Raji (cell line): ENCODE measurements around the gene KCTD18.

ENCODE experiments used
- POLR2A ChIP-seq: IDR thresholded peaks from 2 replicates; pipeline ENCODE4 v1.6.1; 2011; ENCODE audit warnings: low read depth, low read length, control low read depth; ENCODE audit not compliant: insufficient read depth

Gene KCTD18

GRCh38 chr2:200470230-200470629, 39.6 kb downstream of the KCTD18 start:
- no peak for TF ChIP-seq POLR2A

- TF ChIP-seq POLR2A = no peak
Observed at GRCh38 chr2:200469708-200470211, 40.1 kb downstream of the KCTD18 start.

- no peak for TF ChIP-seq POLR2A
Observed at GRCh38 chr2:200467806-200468681, 41.8 kb downstream of the KCTD18 start.

GRCh38 chr2:200466425-200467418, 43.1 kb downstream of the KCTD18 start:
- TF ChIP-seq POLR2A = no peak

DNA sequence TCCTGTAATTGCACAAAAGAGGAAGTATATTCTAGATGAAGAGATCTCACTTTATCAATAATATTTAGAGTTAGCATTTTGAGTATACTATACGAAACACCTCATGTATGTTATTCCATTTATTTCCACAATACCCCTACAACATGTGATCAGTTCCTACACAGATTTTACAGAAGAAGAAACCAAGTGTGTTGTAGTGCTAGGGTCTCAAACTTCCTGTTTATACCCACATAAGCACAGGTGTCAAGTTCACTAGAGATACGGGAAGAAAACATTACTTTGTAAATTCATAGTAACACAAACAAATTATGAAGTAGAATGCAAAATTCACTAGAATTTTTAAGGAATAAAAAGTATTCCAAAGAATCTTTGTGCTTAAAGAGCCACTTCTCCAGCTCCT, 46.4 kb downstream of the KCTD18 start:
- TF ChIP-seq POLR2A = no peak

DNA sequence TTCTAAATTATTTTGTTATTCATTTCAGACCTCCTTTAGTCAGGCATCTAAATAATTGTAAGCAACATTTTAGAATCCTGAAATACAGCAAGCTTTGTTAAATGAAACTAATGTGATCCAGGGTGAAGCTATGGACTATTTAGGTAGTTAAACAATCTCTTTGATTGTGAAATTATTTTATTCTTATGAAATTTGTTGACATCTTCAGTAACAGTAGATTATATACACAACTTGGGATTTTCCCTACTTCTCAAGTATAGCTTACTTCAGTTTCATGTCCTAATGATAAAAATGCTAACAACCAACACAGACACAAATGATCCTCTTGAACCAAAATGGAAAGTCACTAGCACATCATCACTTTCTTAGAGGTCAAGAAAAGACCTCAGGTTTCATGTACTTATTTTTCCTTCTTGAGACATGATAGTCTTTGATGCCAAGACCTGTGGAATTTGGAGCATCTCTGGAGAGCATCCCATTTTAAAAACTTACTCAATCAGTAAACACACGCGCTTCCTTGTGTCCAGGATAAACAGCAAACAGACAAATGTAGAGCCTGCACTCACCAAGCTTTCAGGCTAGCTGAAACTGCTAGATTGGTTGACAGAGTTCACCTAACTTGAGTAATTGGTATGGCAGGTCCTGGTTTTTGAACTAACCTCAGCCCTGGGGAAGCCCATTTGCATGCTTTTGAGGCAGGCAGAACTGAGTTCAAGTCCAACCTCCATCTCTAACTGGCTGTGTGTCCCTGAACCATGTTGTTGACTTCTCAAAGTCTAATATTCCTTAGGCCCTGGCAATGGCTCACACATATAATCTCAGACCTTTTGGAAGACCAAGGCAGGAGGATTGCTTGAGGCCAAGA, 47.8 kb downstream of the KCTD18 start:
- TF ChIP-seq POLR2A = no peak

DNA sequence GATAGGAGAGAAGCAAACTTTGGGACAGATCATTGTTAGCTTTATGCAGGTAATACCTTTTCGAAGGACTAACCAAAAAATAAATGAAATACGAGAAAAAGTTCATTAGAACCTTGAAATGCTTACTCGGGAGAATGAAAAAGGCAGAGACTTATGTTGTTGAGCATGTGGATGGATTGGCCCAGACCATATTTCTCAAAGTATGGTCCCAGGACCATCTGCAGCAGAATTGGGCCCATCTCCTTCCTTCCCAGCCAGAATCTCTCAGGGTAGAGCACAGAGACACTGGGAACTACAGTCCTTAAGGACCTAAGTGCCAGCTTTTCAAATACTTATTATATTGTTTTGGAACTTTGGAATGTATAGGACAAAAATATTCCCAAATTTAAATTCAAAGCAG, 50.8 kb downstream of the KCTD18 start:
- no peak for TF ChIP-seq POLR2A

GRCh38 chr2:200456567-200456966, 53.3 kb downstream of the KCTD18 start:
- no peak for TF ChIP-seq POLR2A

DNA sequence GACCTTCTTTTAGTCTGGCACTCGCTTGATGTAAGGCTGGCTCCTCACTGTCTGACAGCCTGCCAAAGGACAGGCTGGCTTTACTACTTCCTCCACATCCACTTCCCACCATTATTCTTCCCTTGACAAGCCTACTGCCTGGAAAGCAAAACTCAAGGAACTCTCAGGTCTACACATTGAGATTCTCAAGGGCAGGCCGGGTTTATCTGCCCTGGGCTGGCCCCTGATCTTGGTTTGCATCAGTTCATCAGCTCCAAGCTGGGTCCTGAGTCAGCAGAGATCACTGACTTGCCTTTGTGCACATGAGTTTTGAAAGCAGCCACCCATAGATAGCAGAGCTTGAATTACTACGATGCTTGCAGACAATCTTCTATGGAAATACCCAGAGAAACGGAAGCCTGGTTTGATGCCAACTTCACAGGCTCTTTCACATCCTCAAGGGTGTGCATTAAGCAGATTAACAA, 53.9 kb downstream of the KCTD18 start:
- TF ChIP-seq POLR2A = no peak

GRCh38 chr2:200454927-200455801, 54.7 kb downstream of the KCTD18 start:
- no peak for TF ChIP-seq POLR2A

DNA sequence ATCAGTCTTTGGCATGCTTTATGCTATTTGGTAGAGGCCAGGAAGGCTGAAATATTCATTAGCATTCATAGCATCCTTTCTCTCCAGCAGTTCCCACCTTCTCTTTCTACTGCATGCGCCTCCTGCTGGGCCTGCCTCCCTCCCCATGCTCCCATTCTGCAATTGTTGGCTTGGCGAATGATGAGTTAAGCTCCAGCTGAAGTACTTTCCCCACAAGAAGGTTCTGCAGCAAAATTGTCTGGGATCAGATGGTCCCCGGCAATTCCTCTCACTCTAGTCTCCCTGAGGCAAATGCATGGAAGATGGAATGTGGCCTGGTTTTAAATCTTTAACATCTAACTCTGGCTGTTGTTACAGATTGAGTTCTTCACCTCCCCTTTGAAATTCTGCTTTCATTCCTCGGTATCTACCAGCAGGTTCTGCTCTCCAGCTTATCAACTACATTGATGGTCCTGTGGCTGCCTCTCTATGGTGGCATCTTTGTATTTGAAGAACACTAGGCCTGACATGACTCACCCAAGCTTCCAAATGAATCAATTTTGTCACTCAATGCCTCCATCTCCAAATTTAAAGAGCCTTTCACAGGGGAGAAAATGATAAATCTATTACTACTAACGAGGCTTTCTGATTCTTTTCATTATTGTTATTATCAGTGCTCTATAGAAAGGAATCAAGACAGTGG, 55.9 kb downstream of the KCTD18 start:
- TF ChIP-seq POLR2A = no peak

DNA sequence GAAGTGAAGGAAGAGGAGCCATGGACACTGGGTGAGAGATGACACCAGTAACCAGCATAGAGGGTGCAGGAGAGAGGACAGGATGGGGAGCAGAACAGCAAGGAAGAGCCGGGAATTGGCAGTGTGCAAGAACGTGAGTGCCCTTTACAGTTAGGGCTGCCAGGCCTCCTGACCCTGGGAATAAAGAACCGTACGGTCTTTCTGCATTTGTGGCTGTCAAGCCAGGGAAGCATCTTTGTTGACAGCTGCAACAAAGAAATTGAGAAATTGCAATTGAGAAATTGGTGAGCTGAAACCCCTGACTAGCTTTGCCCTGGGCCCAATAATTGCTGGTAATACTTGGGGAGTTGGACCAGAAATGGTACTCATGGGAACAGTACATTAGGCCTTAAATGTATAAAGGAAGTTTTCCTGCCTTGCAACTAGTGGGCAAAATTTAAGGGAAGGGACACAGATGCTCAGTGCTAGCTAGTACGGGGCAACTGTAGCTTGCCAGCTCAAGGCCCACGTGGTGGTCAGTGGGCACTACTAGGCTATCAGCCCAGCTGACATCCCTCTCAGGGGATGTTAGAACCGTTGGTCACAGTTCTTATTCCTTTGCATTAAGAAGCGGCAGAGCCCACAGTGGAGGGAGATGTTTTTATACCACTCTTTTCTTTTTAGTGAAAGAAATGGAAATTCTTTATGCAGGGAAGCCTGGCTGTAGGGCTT, 56.6 kb downstream of the KCTD18 start:
- TF ChIP-seq POLR2A = no peak

DNA sequence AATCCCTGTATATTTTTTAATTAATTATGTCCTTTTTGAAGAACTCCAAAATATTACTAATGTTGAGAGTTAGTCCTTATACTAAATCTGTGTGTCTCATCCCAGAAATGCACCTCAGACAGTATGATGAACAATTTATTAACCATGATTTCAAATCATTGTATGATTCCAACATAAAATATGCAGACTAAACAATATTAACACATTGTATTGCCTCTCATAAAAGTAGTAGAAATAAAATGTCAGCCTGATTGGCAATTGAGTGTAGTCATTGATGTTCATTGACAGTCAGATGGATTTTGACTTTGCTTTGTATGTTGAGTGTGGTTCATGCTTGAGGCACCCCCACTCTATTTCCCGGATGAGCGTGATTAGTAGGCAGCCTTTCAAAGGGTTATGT, 57.5 kb downstream of the KCTD18 start:
- no peak for TF ChIP-seq POLR2A

DNA sequence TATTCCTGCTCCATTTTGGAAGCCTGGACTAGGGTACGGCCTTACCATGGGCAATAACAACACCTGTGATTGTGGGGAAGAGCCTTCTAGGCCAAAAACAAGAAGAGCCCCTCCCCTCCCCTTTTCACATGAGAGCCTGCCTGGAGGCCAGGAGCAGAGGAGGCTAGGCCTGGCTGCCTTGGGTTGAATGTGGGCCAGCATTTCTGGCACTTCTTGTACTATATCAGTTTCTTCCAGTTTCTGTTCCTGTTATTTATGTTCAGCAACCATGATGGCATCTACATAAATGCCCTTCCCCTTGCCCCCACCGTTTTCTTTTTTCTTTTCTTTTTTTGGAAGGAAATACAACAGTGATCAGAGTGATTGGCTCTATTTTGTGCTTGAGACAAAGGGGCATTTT, 58.4 kb downstream of the KCTD18 start:
- TF ChIP-seq POLR2A = no peak
